CD4-positive, alpha-beta T cell treated with Interferon gamma for 1 hour (primary cell): ENCODE data around the gene DEFB125.
"Not testable (repeated sequence)": the region's sequence is repeated elsewhere in the genome, so short reads cannot be mapped to it uniquely, and the experiment has no call there.

Source experiments
- DNase-seq: peaks from one replicate; pipeline ENCODE4 v3.0.0-alpha.2; 2020

Gene DEFB125

GRCh38 chr20:87401-87800 lies at the start of gene DEFB125:
Gene DEFB125 (plus strand): TSS chr20:87672. CDS start chr20:87710, 38 bp downstream.
- no peak for DNase-seq

- no peak for DNase-seq
Measured at GRCh38 chr20:60035-60918, 27.2 kb upstream of the DEFB125 start.

GRCh38 chr20:61230-61629 lies 26.2 kb upstream of the DEFB125 start:
- no peak for DNase-seq

- DNase-seq, result no peak
Measured at GRCh38 chr20:61757-62156, 25.7 kb upstream of the DEFB125 start.

GRCh38 chr20:62487-62886 lies 25.0 kb upstream of the DEFB125 start:
- no peak for DNase-seq

GRCh38 chr20:64026-64603 lies 23.4 kb upstream of the DEFB125 start:
- DNase-seq, result no peak

GRCh38 chr20:64766-65322 lies 22.6 kb upstream of the DEFB125 start:
- no peak for DNase-seq

GRCh38 chr20:77231-77630 lies 10.2 kb upstream of the DEFB125 start:
- no peak for DNase-seq

- DNase-seq, result no peak
Measured at GRCh38 chr20:78338-78737, 9.1 kb upstream of the DEFB125 start.

- DNase-seq, result no peak
Measured at GRCh38 chr20:79565-79964, 7.9 kb upstream of the DEFB125 start.

GRCh38 chr20:90651-91050 lies 3.2 kb downstream of the DEFB125 start:
- DNase-seq, result no peak

- DNase-seq, result no peak
Measured at GRCh38 chr20:93641-94040, 6.2 kb downstream of the DEFB125 start.

- DNase-seq, result no peak
Measured at GRCh38 chr20:95215-95614, 7.7 kb downstream of the DEFB125 start.

GRCh38 chr20:97691-98090 lies 10.2 kb downstream of the DEFB125 start:
- DNase-seq, result not testable (repeated sequence)

- no peak for DNase-seq
Measured at GRCh38 chr20:101975-102374, 14.5 kb downstream of the DEFB125 start.

- no peak for DNase-seq
Measured at GRCh38 chr20:103456-103855, 16.0 kb downstream of the DEFB125 start.

GRCh38 chr20:112396-112795 lies 24.9 kb downstream of the DEFB125 start:
- DNase-seq, result no peak

GRCh38 chr20:117518-117917 lies 30.0 kb downstream of the DEFB125 start:
- no peak for DNase-seq

GRCh38 chr20:129786-130323 lies 42.4 kb downstream of the DEFB125 start:
- not testable (repeated sequence) for DNase-seq

- DNase-seq, result no peak
Measured at GRCh38 chr20:137668-138490, 50.4 kb downstream of the DEFB125 start.

- no peak for DNase-seq
Measured at GRCh38 chr20:142290-142689, 54.8 kb downstream of the DEFB125 start, which contains the start of gene DEFB126. Gene DEFB126 (plus strand): TSS chr20:142590. CDS start chr20:142629, 39 bp downstream.

GRCh38 chr20:145877-146276 lies 58.4 kb downstream of the DEFB125 start:
- no peak for DNase-seq
